ENCODE measurements around the gene NPAS3.

The NPAS3 gene

DNA sequence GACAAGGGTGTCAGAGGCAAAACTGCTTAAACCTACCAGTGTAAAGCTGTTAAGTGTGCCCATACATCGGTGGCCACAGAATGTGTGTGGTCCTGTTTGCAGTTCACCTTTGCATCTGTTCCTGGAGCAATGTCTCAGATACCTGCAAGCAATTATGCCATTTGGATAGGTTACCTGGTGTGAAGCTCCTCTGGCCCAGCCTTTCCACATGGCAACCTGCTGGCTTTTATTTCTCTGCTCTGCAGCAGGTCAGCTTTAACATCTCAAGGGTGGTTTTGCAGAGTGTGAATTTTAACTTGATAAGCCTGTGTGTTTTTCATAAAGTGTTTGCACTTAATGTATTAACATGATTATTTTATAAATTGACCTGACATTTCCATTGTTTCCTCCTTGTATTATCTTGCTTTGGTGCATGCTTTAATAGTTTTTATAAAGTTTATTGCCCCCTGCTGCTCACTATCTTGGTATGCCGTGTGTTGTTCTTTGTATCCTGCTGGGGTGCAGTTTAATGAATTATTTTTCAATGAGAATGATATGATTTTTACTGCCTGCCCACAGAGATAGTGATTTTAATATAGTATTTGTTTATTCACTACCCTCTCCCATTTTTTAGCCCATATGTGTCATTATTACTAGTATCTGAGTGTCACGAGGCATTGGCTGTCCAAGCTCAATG lies 403.8 kb downstream of the NPAS3 start:
- H3K4me3 ChIP-seq (ENCODE audit: control insufficient read depth, low read depth, low read length): no peak overlapping the region
- no peak for TF ChIP-seq CTCF (conservative IDR thresholded peaks at IDR 0.05; ENCODE audit: control insufficient read depth, insufficient read depth, low read depth, low read length)
- no peak for DNase-seq (ENCODE audit: low read depth)

GRCh38 chr14:33343016-33343415 lies 404.3 kb downstream of the NPAS3 start:
- no peak overlapping the region for H3K4me3 ChIP-seq (ENCODE audit: control insufficient read depth, low read depth, low read length)
- DNase-seq (ENCODE audit: low read depth): peak; percentile 44
- no peak for TF ChIP-seq CTCF (conservative IDR thresholded peaks at IDR 0.05; ENCODE audit: control insufficient read depth, insufficient read depth, low read depth, low read length)

DNA sequence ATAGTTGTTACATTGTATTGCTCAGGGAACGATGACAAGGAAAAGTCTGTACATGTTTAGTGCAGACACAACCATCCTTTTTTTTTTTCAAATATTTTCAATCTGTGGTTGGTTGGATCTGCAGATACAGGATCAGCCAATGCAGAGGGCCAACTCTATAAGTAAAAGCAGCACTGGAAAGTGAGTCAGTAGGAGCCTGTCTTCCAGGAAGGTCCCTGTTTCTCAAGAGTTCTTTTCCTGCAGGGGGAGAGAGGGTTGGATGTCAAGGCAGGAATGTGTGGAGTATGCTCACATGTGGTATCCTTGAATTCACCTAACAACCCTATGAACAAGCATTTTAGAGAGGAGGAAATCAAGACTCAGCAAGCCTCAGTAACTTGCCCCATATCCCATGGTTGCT lies 409.1 kb downstream of the NPAS3 start:
- no peak overlapping the region for H3K4me3 ChIP-seq (ENCODE audit: control insufficient read depth, low read depth, low read length)
- peak; percentile 44 for DNase-seq (ENCODE audit: low read depth)
- TF ChIP-seq CTCF (conservative IDR thresholded peaks at IDR 0.05; ENCODE audit: control insufficient read depth, insufficient read depth, low read depth, low read length): no peak

- TF ChIP-seq CTCF (conservative IDR thresholded peaks at IDR 0.05; ENCODE audit: control insufficient read depth, insufficient read depth, low read depth, low read length): no peak
- no peak for DNase-seq (ENCODE audit: low read depth)
- H3K4me3 ChIP-seq (ENCODE audit: control insufficient read depth, low read depth, low read length): no peak overlapping the region
Measured at GRCh38 chr14:33348510-33348909, 409.8 kb downstream of the NPAS3 start.

- no peak overlapping the region for H3K4me3 ChIP-seq (ENCODE audit: control insufficient read depth, low read depth, low read length)
- no peak for TF ChIP-seq CTCF (conservative IDR thresholded peaks at IDR 0.05; ENCODE audit: control insufficient read depth, insufficient read depth, low read depth, low read length)
- DNase-seq (ENCODE audit: low read depth): no peak
Measured at GRCh38 chr14:33349871-33350270, 411.2 kb downstream of the NPAS3 start.

DNA sequence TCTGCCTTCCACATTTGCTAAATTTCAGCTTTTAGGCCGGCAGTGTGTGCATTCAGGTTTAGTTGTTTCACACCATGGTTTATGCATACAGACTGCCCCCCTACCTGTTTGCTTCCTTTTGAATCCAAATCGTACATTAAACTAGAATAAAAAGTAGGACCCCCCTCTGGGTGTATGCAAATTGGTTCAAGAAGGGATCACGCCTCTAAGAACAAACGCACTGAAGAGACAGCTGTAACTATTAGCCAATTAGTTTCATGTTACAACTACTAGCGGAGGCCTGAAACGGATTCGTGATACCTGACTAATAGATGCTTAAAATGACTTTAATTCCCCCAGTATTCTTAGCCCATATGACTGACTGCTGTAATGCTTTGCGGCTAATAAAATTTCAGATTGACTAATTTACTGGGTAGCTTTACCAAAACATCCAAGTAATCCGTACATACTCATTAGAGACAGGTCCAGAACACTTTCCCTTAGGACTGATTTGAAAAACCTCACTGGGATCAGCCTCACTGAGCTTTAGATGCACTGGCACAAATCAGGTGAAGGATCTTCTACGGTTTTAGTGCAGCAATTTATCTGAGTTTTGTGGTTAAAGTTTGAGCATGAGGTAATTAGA lies 411.8 kb downstream of the NPAS3 start:
- no peak overlapping the region for H3K4me3 ChIP-seq (ENCODE audit: control insufficient read depth, low read depth, low read length)
- no peak for DNase-seq (ENCODE audit: low read depth)
- no peak for TF ChIP-seq CTCF (conservative IDR thresholded peaks at IDR 0.05; ENCODE audit: control insufficient read depth, insufficient read depth, low read depth, low read length)

All from fibroblast of mammary gland (primary cell).